HFFc6 (cell line): ENCODE data around the gene PCNA. TPM values are rescaled to one million over a fixed set of nuclear protein-coding genes. Genes with fewer than 3 reads are reported as not detected.

Experiments
- DNase-seq: peaks from one replicate; pipeline ENCODE4 v3.0.0-alpha.2; 2018
- H3K27ac Mint-ChIP-seq: 2 replicates; pipeline ENCODE4 v1.8.0; 2020; ENCODE audit warnings: mild to moderate bottlenecking, mixed read lengths
- H3K27me3 Mint-ChIP-seq: 2 replicates; pipeline ENCODE4 v1.8.0; 2021; ENCODE audit warnings: mild to moderate bottlenecking, moderate library complexity, mixed read lengths; ENCODE audit not compliant: insufficient read depth
- H3K36me3 Mint-ChIP-seq: 2 replicates; pipeline ENCODE4 v1.8.0; 2021; ENCODE audit warnings: low read depth, mixed read lengths
- H3K4me1 Mint-ChIP-seq: 2 replicates; pipeline ENCODE4 v1.8.0; 2020; ENCODE audit warnings: low read depth, mixed read lengths
- H3K4me3 Mint-ChIP-seq: 2 replicates; pipeline ENCODE4 v1.8.0; 2020; ENCODE audit warnings: mild to moderate bottlenecking, moderate library complexity, mixed read lengths
- H3K9me3 Mint-ChIP-seq: 2 replicates; pipeline ENCODE4 v1.8.0; 2020; ENCODE audit warnings: mild to moderate bottlenecking, mixed read lengths
- total RNA-seq, 6 experiments: library from RNA; stranded (reverse); fragmentation: NEBNext Ultra II Directional; extraction: Animal tissue kit (Norgen Biotek cat#: 25700); gene quantifications; 2 replicates in 1 of 6; 3 replicates in 5 of 6; pipeline ENCODE4 v1.2.3, GENCODE V29; 2021
- TF ChIP-seq, protein P1 (sequence below): fragments of 200-600 bp; sonication (generic); IDR thresholded peaks from 2 replicates; pipeline ENCODE4 v1.5.0; 2021; ENCODE audit warnings: antibody characterized with exemption, mild to moderate bottlenecking

PCNA gene
- total RNA-seq, 6 experiments from 2014 or later, result 104 to 172 (median 152) TPM

DNA sequence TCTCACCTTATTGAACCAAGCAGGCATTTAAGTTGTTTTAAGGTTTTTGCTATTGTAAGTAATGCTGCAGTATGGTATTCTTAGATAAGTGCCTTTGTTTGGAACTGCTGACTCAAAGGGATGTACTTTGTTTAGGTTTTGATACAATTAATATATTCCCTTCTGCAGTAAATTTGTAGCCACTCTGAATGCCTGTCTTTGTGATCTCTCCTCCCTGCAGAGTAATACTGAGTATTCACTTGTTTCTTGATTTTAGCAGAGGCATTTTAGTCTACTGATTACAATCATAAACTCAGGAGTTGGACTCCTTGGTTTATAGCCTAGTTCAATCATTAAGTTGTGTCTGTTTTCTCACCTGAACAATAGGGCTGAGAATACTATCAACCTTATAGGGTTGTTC is 20.4 kb upstream of the PCNA start:
- no peaks in the 10 kb centered on the region; the same call in 1 of the 2 replicates for H3K27me3 Mint-ChIP-seq
- H3K36me3 Mint-ChIP-seq, result no peaks in the 10 kb centered on the region
- no peaks in the 10 kb centered on the region for H3K4me1 Mint-ChIP-seq
- no peaks in the 10 kb centered on the region for H3K9me3 Mint-ChIP-seq
- DNase-seq, result no peak
- H3K4me3 Mint-ChIP-seq, result no peak overlapping the region
- TF ChIP-seq, protein P1, sequence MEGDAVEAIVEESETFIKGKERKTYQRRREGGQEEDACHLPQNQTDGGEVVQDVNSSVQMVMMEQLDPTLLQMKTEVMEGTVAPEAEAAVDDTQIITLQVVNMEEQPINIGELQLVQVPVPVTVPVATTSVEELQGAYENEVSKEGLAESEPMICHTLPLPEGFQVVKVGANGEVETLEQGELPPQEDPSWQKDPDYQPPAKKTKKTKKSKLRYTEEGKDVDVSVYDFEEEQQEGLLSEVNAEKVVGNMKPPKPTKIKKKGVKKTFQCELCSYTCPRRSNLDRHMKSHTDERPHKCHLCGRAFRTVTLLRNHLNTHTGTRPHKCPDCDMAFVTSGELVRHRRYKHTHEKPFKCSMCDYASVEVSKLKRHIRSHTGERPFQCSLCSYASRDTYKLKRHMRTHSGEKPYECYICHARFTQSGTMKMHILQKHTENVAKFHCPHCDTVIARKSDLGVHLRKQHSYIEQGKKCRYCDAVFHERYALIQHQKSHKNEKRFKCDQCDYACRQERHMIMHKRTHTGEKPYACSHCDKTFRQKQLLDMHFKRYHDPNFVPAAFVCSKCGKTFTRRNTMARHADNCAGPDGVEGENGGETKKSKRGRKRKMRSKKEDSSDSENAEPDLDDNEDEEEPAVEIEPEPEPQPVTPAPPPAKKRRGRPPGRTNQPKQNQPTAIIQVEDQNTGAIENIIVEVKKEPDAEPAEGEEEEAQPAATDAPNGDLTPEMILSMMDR, result no peak
- H3K27ac Mint-ChIP-seq, result no peak overlapping the region

DNA sequence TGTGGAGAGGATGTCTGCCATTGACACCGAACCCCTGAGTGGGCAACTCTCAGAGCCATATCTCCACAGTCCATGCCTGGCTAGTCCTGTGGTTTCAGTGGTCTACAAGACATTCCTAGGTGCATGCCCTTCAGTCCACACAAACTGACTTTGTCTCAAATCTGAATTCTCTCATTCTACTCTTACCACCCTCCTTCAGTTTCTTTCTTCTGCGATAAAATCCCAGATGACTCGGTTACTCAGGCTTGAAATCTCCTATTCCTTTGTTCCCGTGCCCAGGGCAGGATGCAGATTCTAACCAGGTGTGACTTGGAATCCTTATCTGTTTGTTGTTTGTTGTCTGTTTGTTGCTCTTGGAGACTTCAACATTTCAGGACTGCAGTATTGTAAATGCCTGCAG is 16.3 kb upstream of the PCNA start:
- H3K27ac Mint-ChIP-seq, result no peak overlapping the region
- H3K4me3 Mint-ChIP-seq, result no peak overlapping the region
- H3K4me1 Mint-ChIP-seq, result peaks cover 6% of the 10 kb centered on the region
- H3K36me3 Mint-ChIP-seq, result no peaks in the 10 kb centered on the region
- TF ChIP-seq, protein P1, result no peak
- H3K27me3 Mint-ChIP-seq, result no peaks in the 10 kb centered on the region; the same call in 1 of the 2 replicates
- no peak for DNase-seq
- no peaks in the 10 kb centered on the region for H3K9me3 Mint-ChIP-seq

DNA sequence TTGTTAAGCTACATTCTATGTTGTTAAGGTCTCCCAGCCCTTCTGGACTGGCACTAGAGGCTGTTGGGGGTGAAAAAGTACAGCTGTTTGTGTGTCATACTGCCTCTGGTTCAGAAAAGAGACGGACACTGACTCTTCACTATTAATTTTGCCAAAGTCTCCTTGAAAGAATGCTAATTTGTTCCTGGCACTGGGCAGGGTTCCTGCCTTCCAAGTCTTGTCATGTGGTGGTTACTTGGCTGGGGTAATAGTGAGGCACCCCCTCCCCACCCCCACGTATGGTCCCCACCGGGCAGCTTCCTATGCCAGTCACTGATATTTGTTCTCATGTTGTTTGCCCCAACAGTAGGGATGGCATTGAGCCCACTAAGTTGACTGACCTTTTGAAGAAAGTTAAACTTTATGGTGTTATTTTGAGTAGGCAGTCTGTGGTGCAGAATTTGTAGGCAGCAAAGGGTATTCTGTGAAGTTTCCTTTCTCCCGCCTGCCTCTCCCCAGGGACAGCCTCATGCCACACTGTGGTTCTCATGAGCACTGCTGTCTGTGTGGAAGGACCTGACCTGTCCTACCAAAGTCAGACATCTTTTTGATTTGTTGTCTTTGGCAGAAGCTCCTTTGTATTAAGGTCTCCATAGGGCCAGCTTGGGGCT is 15.7 kb upstream of the PCNA start:
- Mint-ChIP-seq H3K4me3 (no peak overlapping the region), H3K9me3 (no peaks in the 10 kb centered on the region), H3K27me3 (no peaks in the 10 kb centered on the region; the same call in 1 of the 2 replicates), H3K36me3 (no peaks in the 10 kb centered on the region), H3K4me1 (peaks cover 7% of the 10 kb centered on the region), H3K27ac (no peak overlapping the region)
- no peak for DNase-seq
- TF ChIP-seq, protein P1, result no peak

DNA sequence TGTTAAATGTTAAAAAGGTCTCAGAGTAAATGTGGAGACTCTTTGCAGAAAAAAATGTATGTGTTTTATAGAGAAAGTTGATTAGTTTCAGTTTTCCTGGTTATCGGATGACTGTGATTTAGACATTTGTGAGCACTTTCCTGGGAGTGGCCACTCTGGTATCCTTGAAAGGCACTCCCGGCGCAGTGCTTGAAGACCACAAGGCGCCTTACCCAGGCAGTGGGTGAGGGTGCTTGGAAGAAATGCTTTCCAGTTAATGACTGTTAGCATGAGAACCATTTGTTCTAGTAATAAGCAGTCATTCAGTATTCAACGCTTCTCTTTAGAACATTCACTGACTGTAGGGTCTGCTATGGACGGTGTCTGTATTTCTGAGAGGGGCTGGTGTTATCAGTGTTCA is 14.2 kb upstream of the PCNA start:
- TF ChIP-seq, protein P1, result no peak
- H3K4me3 Mint-ChIP-seq, result no peak overlapping the region
- H3K4me1 Mint-ChIP-seq, result peaks cover 7% of the 10 kb centered on the region
- no peaks in the 10 kb centered on the region for H3K36me3 Mint-ChIP-seq
- DNase-seq, result no peak
- no peak overlapping the region for H3K27ac Mint-ChIP-seq
- H3K27me3 Mint-ChIP-seq, result no peaks in the 10 kb centered on the region; the same call in 1 of the 2 replicates
- no peaks in the 10 kb centered on the region for H3K9me3 Mint-ChIP-seq

DNA sequence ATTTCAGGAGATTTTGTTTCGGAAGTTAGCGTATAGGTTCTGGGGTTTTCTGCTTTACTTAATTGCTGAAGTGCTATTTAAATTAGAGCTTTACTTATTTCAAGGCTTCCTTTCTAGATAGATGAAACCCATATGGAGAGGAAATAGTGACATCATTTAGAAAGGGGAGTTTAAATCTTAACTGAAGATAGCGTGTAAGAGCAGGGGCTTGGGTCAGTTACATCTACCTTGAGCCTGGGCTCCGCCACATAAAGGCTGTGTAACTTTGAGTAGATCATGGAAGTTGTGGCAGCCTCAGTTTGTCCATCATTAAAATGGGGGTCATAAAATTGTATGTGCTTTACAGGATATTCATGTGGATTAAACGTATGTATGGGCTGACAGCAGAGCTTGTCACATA is 11.7 kb upstream of the PCNA start:
- peaks cover 1% of the 10 kb centered on the region; the same call in 1 of the 2 replicates for H3K27me3 Mint-ChIP-seq
- H3K9me3 Mint-ChIP-seq, result no peaks in the 10 kb centered on the region
- DNase-seq, result no peak
- H3K4me1 Mint-ChIP-seq, result peaks cover 20% of the 10 kb centered on the region
- TF ChIP-seq, protein P1, result no peak
- H3K27ac Mint-ChIP-seq, result peak overlapping the region; percentile 12; the same call in 1 of the 2 replicates
- no peak overlapping the region for H3K4me3 Mint-ChIP-seq
- no peaks in the 10 kb centered on the region for H3K36me3 Mint-ChIP-seq
